Measurements from ENCODE around the gene NAV2. TPM values are rescaled to one million over a fixed set of nuclear protein-coding genes. Genes with fewer than 3 reads are reported as not detected.

Gene NAV2
- total and polyA plus RNA-seq, 2 experiments from 2014 or later: 26.0 to 45.0 TPM

DNA sequence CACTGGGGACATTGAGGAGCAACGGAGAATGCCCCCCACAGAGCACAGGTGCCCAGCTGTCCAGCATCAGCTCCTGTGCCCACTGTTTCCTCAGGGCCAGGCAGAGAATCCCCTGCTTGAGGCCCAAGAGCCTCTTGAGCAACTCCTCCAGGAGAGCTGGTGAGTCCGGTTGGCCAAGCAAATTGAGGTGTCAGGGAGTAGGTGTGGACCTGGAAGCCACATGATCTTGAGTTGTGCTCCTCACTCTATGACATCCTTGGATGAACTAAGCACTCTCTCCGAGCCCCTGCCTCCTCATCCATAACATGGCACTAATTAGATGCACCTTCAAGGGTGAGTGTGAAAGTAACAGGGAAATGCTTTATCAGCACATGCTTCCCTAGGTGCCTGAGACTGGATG, 326.3 kb downstream of the NAV2 start (continued):
- TF ChIP-seq REST (IDR thresholded peaks at IDR 0.05; ENCODE audit: unreplicated experiment): no peak

DNA sequence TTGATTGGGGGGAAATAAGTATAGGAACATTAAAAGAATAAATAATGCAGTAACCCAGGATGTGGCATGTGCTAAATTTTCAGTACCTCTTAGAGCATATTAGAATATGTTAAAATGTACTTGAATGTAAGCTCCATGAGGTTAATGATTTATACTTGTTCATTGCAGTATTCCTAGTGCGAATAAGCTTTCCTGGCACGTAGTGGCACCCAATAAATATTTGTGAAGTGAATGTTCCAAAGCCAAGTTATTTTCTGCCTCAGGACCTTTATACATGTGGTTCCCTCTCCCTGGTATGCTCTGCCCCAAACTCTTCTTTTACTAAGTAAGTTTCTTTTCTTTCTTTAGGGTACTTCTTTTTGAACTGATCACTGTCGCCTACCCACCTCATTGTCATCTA, 328.9 kb downstream of the NAV2 start:
- no peak for ATAC-seq
- H3F3A ChIP-seq (replicated peaks; ENCODE audit: low read depth): no peaks in the 10 kb centered on the region
- no peak overlapping the region for H3K4me3 ChIP-seq
- no peak overlapping the region for H3K4me2 ChIP-seq
- Mint-ChIP-seq H3K27me3 (ENCODE audit: insufficient read depth, low read depth, poor library complexity) (peaks cover 6% of the 10 kb centered on the region), H3K36me3 (ENCODE audit: low read depth) (peaks cover 69% of the 10 kb centered on the region), H3K4me3 (no peak overlapping the region), H3K9me3 (no peaks in the 10 kb centered on the region), H3K4me1 (peaks cover 51% of the 10 kb centered on the region), H3K27ac (no peak overlapping the region)
- no peaks in the 10 kb centered on the region for H3K79me2 ChIP-seq (replicated peaks; ENCODE audit: insufficient read depth)
- H2AFZ ChIP-seq: no peak overlapping the region
- no peaks in the 10 kb centered on the region; the same call in 1 of the 2 replicates for H4K20me1 ChIP-seq (replicated peaks; ENCODE audit: insufficient read depth)
- no peak overlapping the region for H3K27ac ChIP-seq (ENCODE audit: low read depth)
- peaks cover 29% of the 10 kb centered on the region for H3K4me1 ChIP-seq (ENCODE audit: insufficient read depth)
- DNase-seq (ENCODE audit: low spot score): no peak
- H3K9me2 ChIP-seq (ENCODE audit: insufficient read depth): no peaks in the 10 kb centered on the region
- H3K27me3 ChIP-seq (ENCODE audit: insufficient read depth): no peaks in the 10 kb centered on the region
- peaks cover 21% of the 10 kb centered on the region for H3K36me3 ChIP-seq (ENCODE audit: insufficient read depth)
- TF ChIP-seq, protein P1, sequence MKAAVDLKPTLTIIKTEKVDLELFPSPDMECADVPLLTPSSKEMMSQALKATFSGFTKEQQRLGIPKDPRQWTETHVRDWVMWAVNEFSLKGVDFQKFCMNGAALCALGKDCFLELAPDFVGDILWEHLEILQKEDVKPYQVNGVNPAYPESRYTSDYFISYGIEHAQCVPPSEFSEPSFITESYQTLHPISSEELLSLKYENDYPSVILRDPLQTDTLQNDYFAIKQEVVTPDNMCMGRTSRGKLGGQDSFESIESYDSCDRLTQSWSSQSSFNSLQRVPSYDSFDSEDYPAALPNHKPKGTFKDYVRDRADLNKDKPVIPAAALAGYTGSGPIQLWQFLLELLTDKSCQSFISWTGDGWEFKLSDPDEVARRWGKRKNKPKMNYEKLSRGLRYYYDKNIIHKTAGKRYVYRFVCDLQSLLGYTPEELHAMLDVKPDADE (IDR thresholded peaks at IDR 0.05): no peak
- TF ChIP-seq JUNB (IDR thresholded peaks at IDR 0.05; ENCODE audit: unreplicated experiment) (no peak), NANOG (IDR thresholded peaks at IDR 0.05; ENCODE audit: borderline replicate concordance) (no peak), CTCF (conservative IDR thresholded peaks at IDR 0.05; ENCODE audit: low read depth in 2 of 2) (no peak), EZH2phosphoT487 (IDR thresholded peaks at IDR 0.05; ENCODE audit: unreplicated experiment) (no peak), POLR2AphosphoS5 (IDR thresholded peaks at IDR 0.05; ENCODE audit: low read depth) (no peak), ZNF114 (CRISPR knock-in tag; IDR thresholded peaks at IDR 0.05) (no peak)

Data from GM23338 (cell line).